GM13977 (cell line): Measurements from ENCODE around the gene DTX4.

ENCODE experiments used
- DNase-seq: peaks from one replicate; pipeline ENCODE4 v3.0.0; 2012; ENCODE audit warnings: low spot score
- in situ Hi-C: fragments of 300-500 bp; cut with MboI; formaldehyde crosslinking; loops from one replicate; pipeline ENCODE4 v1.12.0; 2022; ENCODE audit warnings: low sequenced_read_pairs, low pct_unique_long_range_greater_than_20kb, mixed read lengths, inconsistent platforms; ENCODE audit not compliant: unreplicated experiment
- TF ChIP-seq, protein P1 (sequence below): IDR thresholded peaks from 2 replicates; pipeline ENCODE4 v1.5.1; 2012; ENCODE audit warnings: mild to moderate bottlenecking, control low read depth; ENCODE audit not compliant: insufficient read depth; ENCODE audit errors: extremely low read depth, missing control alignments

DTX4 gene

DNA sequence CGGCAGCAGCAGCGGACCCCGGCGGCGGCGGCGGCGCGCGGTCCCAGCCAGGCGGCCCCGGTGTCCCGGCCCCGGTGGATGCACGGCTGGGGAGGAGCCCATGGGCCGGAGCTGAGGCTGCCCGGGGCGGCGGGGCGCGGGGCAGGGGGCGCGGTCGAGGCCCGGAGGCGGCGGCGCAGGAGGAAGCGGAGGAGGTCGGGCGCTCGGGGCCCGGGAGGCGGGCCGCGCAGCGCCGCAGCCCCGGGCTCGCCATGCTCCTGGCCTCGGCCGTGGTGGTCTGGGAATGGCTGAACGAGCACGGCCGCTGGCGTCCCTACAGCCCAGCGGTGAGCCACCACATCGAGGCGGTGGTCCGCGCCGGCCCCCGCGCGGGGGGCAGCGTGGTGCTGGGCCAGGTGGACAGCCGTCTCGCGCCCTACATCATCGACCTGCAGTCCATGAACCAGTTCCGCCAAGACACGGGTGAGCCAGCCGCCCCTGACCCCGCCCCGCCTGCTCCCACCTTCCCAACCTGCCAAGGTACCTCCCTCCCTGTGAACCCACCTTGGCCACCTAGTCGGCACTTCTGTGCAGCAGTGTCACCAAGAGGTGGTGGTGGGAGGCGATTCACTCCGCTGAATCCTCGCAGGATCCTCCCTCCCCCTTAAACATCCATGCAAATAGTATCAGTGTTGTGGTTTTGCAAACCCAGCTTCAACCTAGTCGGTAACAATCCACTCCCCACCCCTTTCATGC lies 580 bp downstream of the DTX4 start:
- TF ChIP-seq, protein P1, sequence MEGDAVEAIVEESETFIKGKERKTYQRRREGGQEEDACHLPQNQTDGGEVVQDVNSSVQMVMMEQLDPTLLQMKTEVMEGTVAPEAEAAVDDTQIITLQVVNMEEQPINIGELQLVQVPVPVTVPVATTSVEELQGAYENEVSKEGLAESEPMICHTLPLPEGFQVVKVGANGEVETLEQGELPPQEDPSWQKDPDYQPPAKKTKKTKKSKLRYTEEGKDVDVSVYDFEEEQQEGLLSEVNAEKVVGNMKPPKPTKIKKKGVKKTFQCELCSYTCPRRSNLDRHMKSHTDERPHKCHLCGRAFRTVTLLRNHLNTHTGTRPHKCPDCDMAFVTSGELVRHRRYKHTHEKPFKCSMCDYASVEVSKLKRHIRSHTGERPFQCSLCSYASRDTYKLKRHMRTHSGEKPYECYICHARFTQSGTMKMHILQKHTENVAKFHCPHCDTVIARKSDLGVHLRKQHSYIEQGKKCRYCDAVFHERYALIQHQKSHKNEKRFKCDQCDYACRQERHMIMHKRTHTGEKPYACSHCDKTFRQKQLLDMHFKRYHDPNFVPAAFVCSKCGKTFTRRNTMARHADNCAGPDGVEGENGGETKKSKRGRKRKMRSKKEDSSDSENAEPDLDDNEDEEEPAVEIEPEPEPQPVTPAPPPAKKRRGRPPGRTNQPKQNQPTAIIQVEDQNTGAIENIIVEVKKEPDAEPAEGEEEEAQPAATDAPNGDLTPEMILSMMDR = no peak
- in situ Hi-C loops = loop anchor here (5.0 kb wide), 1 partner anchor 260 kb away; no protein-coding TSS in a partner anchor
- DNase-seq = peak; percentile 74

DNA sequence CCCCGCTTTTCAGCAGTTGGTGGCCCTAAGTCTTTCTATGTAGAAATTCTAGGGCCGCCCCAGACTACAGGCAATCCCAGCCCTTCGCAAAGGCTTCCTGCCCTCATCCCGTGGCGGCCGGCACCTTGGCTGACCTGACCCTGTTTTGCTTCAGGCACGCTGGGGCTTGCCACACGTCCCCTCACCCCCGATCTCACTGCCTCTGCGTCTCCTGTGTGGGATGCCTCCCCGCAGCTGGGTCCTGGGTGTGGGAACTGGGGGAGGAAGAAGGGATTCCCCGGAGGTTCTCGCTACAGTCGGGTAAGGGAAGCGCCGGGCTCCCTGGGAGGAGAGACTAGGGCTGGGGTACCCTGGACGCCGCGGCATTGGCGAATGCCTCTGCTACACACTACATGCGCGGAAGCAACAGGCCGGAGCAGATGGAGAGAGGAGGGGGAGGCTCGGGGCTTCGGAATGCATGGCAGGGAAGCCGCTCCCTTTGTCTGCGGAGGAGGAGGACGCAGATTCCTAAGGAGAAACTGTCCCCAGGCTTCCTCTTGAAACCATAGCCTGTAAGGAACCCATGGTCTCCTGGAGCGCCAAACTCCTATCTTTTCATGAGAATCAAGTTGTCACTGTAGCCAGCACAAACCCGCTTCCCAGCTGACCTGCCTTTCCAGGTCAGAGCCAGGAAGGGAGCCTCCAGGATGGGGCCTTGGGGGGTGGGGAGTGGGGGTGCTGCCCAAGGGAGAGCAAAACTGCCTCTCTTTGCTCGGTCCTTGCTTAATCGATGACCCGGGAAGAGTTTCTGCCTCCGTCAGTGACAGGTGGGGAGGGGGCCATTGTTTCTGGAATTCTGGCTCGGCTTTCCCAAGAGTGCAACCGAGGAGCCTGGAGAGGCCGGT lies 1.4 kb downstream of the DTX4 start:
- DNase-seq = no peak
- in situ Hi-C loops = loop anchor here (5.0 kb wide), 1 partner anchor 259 kb away; no protein-coding TSS in a partner anchor
- TF ChIP-seq, protein P1 = no peak

DNA sequence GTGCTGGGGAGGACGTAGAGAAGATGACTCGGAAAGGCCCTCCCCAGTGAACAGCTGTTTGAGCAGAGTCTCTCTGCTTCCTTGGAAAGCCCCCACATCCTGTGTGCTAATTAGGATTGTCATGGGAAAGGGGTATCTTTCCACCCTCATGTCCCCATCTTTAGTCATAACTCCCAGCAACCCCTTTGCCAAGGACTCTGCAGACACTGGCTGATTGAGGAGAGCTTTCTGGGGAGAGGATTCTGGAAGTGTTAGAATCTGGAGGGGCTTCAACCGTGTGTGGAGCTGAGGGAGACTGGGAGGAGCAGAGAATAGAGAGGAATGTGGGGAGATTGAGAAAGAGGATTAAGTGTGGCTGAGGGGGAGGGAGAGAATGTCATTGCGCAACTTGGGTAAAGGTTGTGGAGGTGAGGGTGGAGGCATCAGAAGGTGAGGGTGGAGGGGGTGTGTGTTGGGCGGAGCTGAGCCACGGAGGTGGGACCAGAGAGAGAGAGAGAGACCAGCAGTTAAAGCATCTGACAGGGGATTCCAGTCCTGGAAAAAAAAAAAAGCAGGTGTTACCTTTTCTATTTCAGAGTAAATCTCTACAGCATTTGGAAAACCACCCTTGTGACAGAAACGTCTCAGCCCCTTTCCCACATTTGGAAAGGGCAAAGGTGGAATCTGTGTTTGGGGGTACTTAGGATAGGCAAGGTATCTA lies 2.2 kb downstream of the DTX4 start:
- TF ChIP-seq, protein P1 = no peak
- DNase-seq = peak; percentile 41
- in situ Hi-C loops = loop anchor here (5.0 kb wide), 1 partner anchor 258 kb away; no protein-coding TSS in a partner anchor

DNA sequence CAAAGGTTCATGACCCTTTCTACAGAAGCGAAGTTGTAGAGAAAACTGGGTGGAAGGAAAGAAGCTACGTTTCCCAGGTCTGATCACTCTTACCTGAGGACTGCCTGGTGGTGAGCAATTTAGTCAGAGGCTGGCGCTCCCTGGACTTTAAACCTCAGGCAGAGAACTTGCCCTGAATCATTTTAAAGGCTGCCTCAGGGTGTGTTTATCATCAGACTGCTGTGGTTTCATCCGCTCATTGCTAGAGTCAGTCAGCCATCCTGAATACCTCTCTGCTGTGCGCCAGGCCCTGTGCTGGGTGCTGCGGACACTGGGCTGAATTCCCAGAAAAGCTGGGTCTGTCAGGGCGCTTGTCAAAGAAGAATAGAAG lies 2.7 kb downstream of the DTX4 start:
- in situ Hi-C loops = loop anchor here (5.0 kb wide), 1 partner anchor 258 kb away; no protein-coding TSS in a partner anchor
- no peak for DNase-seq
- TF ChIP-seq, protein P1 = no peak

DNA sequence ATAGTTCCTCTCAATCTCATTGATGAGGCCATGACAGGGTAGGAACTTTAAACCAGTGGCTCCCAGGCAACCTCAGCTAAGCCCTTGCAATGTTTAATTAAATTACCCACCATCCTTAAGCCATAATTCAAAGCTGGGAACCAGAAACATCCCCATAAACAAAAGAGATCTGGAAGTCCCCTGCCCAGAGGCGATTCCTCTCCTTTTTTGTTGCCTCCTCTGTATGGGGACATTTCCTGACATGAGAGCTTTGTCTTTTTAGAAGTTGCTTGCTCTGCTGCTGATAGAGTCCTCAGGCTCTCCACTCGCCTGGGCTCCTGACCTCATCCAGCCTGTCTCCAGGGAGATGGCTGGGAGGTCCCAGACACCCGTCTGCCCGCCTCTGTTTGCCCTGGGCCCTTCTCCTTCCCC lies 3.2 kb downstream of the DTX4 start:
- DNase-seq = no peak
- TF ChIP-seq, protein P1 = no peak
- in situ Hi-C loops = no loop called here

DNA sequence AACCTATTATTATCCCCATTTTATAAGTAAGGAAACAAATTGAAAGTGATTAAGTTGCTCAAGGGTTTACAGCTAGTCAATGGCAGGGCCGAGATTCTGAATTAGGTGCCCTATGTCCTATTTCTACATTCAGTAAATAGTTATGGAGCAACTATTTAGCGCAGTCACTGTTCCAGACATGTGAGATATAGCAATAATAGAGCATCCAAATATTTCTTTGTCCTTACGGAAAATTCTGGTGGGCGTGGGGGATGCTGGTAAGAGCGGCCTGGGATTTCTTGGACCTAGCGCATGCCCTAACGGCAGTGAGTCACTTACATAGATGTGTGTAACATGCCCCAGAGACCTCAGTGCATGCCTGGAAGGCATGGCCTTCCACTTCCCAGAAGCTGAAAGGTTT lies 4.4 kb downstream of the DTX4 start:
- in situ Hi-C loops = no loop called here
- TF ChIP-seq, protein P1 = no peak
- DNase-seq = no peak
